ENCODE measurements around the gene MAP1LC3B2. TPM values are rescaled to one million over a fixed set of nuclear protein-coding genes. Genes with fewer than 3 reads are reported as not detected.
A peak's percentile ranks its signal among the peaks of the same experiment; 100 is the strongest.

Gene MAP1LC3B2
- total and polyA plus RNA-seq, 2 experiments from 2014 or later: 3.3 TPM; not detected in 1

DNA sequence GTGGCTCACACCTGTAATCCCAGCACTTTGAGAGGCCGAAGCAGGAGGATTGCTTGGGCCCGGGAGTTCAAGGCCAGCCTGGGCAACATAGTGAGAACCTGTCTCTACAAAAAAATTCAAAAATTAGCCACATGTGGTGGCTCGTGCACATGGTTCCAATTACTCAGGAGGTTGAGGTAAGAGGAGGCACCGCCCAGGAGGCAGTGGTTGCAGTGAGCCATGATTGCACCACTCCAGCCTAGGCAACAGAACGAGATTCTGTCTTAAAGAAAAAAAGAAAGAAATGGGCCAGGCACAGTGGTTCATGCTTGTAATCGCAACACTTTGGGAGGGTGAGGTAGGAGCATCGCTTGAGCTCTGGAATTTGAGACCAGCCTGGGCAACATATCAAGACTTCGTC lies 33.5 kb downstream of the MAP1LC3B2 start:
- Histone ChIP-seq H3K9me2 (replicated peaks; ENCODE audit: insufficient read depth) (no peaks in the 10 kb centered on the region), H3K27me3 (no peaks in the 10 kb centered on the region), H3K4me3 (no peak overlapping the region), H2AFZ (peak overlapping the region; percentile 20), H3K4me1 (ENCODE audit: insufficient read depth) (peaks cover 13% of the 10 kb centered on the region), H3K4me2 (peak overlapping the region; percentile 47), H3K79me2 (no peaks in the 10 kb centered on the region), H3K27ac (peak overlapping the region; percentile 32), H4K20me1 (ENCODE audit: insufficient read depth, poor library complexity, severe bottlenecking) (no peaks in the 10 kb centered on the region), H3K36me3 (replicated peaks; ENCODE audit: insufficient read depth, low read depth) (no peaks in the 10 kb centered on the region), H3K9me3 (ENCODE audit: low read depth) (no peaks in the 10 kb centered on the region)
- 74% methylated on average over 8 of the region's 8 CpGs for WGBS (ENCODE audit: low lambda C conversion rate, missing lambda C conversion rate)
- TF ChIP-seq, protein P1, sequence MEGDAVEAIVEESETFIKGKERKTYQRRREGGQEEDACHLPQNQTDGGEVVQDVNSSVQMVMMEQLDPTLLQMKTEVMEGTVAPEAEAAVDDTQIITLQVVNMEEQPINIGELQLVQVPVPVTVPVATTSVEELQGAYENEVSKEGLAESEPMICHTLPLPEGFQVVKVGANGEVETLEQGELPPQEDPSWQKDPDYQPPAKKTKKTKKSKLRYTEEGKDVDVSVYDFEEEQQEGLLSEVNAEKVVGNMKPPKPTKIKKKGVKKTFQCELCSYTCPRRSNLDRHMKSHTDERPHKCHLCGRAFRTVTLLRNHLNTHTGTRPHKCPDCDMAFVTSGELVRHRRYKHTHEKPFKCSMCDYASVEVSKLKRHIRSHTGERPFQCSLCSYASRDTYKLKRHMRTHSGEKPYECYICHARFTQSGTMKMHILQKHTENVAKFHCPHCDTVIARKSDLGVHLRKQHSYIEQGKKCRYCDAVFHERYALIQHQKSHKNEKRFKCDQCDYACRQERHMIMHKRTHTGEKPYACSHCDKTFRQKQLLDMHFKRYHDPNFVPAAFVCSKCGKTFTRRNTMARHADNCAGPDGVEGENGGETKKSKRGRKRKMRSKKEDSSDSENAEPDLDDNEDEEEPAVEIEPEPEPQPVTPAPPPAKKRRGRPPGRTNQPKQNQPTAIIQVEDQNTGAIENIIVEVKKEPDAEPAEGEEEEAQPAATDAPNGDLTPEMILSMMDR (IDR thresholded peaks at IDR 0.05; ENCODE audit: poor library complexity): no peak
- no peak for TF ChIP-seq EZH2 (IDR thresholded peaks at IDR 0.05; ENCODE audit: borderline replicate concordance)
- TF ChIP-seq EZH2phosphoT487 (IDR thresholded peaks at IDR 0.05; ENCODE audit: low read depth, severe bottlenecking, unreplicated experiment): no peak
- DNase-seq (ENCODE audit: low spot score): no peak

GRCh38 chr12:116594325-116595038 lies 35.3 kb downstream of the MAP1LC3B2 start:
- no peaks in the 10 kb centered on the region for H3K36me3 ChIP-seq (replicated peaks; ENCODE audit: insufficient read depth, low read depth)
- no peak overlapping the region for H3K4me3 ChIP-seq
- peaks cover 30% of the 10 kb centered on the region for H3K4me1 ChIP-seq (ENCODE audit: insufficient read depth)
- no peaks in the 10 kb centered on the region for H4K20me1 ChIP-seq (ENCODE audit: insufficient read depth, poor library complexity, severe bottlenecking)
- H3K9me3 ChIP-seq (ENCODE audit: low read depth): no peaks in the 10 kb centered on the region
- no peak overlapping the region for H3K27ac ChIP-seq
- H2AFZ ChIP-seq: no peak overlapping the region
- H3K79me2 ChIP-seq: no peaks in the 10 kb centered on the region
- no peak for DNase-seq (ENCODE audit: low spot score)
- H3K9me2 ChIP-seq (replicated peaks; ENCODE audit: insufficient read depth): no peaks in the 10 kb centered on the region
- TF ChIP-seq, protein P1 (IDR thresholded peaks at IDR 0.05; ENCODE audit: poor library complexity): no peak
- TF ChIP-seq EZH2 (IDR thresholded peaks at IDR 0.05; ENCODE audit: borderline replicate concordance) (no peak), EZH2phosphoT487 (IDR thresholded peaks at IDR 0.05; ENCODE audit: low read depth, severe bottlenecking, unreplicated experiment) (no peak)
- no peaks in the 10 kb centered on the region for H3K27me3 ChIP-seq
- 95% methylated on average over 11 of the region's 12 CpGs for WGBS (ENCODE audit: low lambda C conversion rate, missing lambda C conversion rate)
- no peak overlapping the region for H3K4me2 ChIP-seq

DNA sequence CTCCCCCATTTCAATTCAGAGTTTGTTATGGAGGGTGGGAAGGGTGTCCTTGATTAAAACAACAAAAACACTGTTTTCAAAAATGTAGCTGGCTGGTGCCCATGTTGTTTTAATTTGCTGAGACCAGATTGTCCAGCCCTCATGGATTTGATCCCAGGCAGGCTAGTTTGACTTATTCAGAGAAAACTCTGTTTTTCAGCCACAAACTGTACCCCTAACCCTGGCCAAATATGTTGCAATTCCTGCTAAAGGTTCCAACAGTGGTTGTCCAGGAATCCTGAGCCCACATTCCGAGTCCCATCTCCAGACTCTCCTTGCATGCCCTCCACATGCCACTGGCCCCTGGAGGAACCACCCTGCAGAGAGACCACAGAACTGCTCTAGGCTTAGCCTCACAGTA lies 36.0 kb downstream of the MAP1LC3B2 start:
- DNase-seq (ENCODE audit: low spot score): no peak
- H2AFZ ChIP-seq: no peak overlapping the region
- H3K27ac ChIP-seq: no peak overlapping the region
- H3K9me3 ChIP-seq (ENCODE audit: low read depth): no peaks in the 10 kb centered on the region
- H3K4me2 ChIP-seq: no peak overlapping the region
- no peaks in the 10 kb centered on the region for H3K9me2 ChIP-seq (replicated peaks; ENCODE audit: insufficient read depth)
- no peaks in the 10 kb centered on the region for H3K36me3 ChIP-seq (replicated peaks; ENCODE audit: insufficient read depth, low read depth)
- H3K79me2 ChIP-seq: no peaks in the 10 kb centered on the region
- TF ChIP-seq EZH2phosphoT487 (IDR thresholded peaks at IDR 0.05; ENCODE audit: low read depth, severe bottlenecking, unreplicated experiment) (no peak), EZH2 (IDR thresholded peaks at IDR 0.05; ENCODE audit: borderline replicate concordance) (no peak)
- TF ChIP-seq, protein P1 (IDR thresholded peaks at IDR 0.05; ENCODE audit: poor library complexity): no peak
- peaks cover 35% of the 10 kb centered on the region for H3K4me1 ChIP-seq (ENCODE audit: insufficient read depth)
- H3K4me3 ChIP-seq: no peak overlapping the region
- no peaks in the 10 kb centered on the region for H3K27me3 ChIP-seq
- no peaks in the 10 kb centered on the region for H4K20me1 ChIP-seq (ENCODE audit: insufficient read depth, poor library complexity, severe bottlenecking)
- 4% methylated on average over 1 of the region's 1 CpG for WGBS (ENCODE audit: low lambda C conversion rate, missing lambda C conversion rate)

All from hepatocyte (in vitro differentiated cells).